GM18858 (cell line): ENCODE results near the gene ST8SIA2.

Experiments used
- ATAC-seq: cut with Tn5 transposase; IDR thresholded peaks from one replicate; pipeline ENCODE4 v1.9.1; 2021; ENCODE audit not compliant: unreplicated experiment

Gene ST8SIA2

GRCh38 chr15:92393071-92393979 is at the start of gene ST8SIA2:
Gene ST8SIA2 (plus strand): TSS chr15:92393881. CDS start chr15:92394065, 184 bp downstream.
- ATAC-seq = no peak

GRCh38 chr15:92343924-92344643 is 49.6 kb upstream of the ST8SIA2 start:
- no peak for ATAC-seq

- ATAC-seq = no peak
Measured at GRCh38 chr15:92346063-92346462, 47.6 kb upstream of the ST8SIA2 start.

GRCh38 chr15:92355307-92355706 is 38.4 kb upstream of the ST8SIA2 start:
- no peak for ATAC-seq

GRCh38 chr15:92361321-92362000 is 32.2 kb upstream of the ST8SIA2 start:
- ATAC-seq = no peak

- no peak for ATAC-seq
Measured at GRCh38 chr15:92362001-92362350, 31.7 kb upstream of the ST8SIA2 start.

- ATAC-seq = no peak
Measured at GRCh38 chr15:92365084-92365483, 28.6 kb upstream of the ST8SIA2 start.

GRCh38 chr15:92365906-92366305 is 27.8 kb upstream of the ST8SIA2 start:
- no peak for ATAC-seq

- no peak for ATAC-seq
Measured at GRCh38 chr15:92366381-92366780, 27.3 kb upstream of the ST8SIA2 start.

- ATAC-seq = no peak
Measured at GRCh38 chr15:92375057-92375456, 18.6 kb upstream of the ST8SIA2 start.

GRCh38 chr15:92376109-92376508 is 17.6 kb upstream of the ST8SIA2 start:
- ATAC-seq = no peak

- no peak for ATAC-seq
Measured at GRCh38 chr15:92377083-92377789, 16.4 kb upstream of the ST8SIA2 start.

- no peak for ATAC-seq
Measured at GRCh38 chr15:92383519-92384324, 10.0 kb upstream of the ST8SIA2 start.

- ATAC-seq = no peak
Measured at GRCh38 chr15:92384381-92384780, 9.3 kb upstream of the ST8SIA2 start.

GRCh38 chr15:92385096-92385495 is 8.6 kb upstream of the ST8SIA2 start:
- ATAC-seq = no peak

- ATAC-seq = no peak
Measured at GRCh38 chr15:92391640-92392039, 2.0 kb upstream of the ST8SIA2 start.

GRCh38 chr15:92392462-92392861 is 1.2 kb upstream of the ST8SIA2 start:
- ATAC-seq = no peak

GRCh38 chr15:92393980-92394308 is 263 bp downstream of the ST8SIA2 start:
- no peak for ATAC-seq

- ATAC-seq = no peak
Measured at GRCh38 chr15:92394309-92395097, 822 bp downstream of the ST8SIA2 start.
